GM23338 (cell line): ENCODE measurements around the gene C15orf61.

Experiments used
- EZH2 ChIP-seq: fragments of 200-600 bp; sonication (generic); IDR thresholded peaks from one replicate; pipeline ENCODE4 v1.8.0; 2017; ENCODE audit warnings: antibody characterized with exemption, mild to moderate bottlenecking, low read depth; ENCODE audit not compliant: unreplicated experiment
- POLR2AphosphoS5 ChIP-seq: IDR thresholded peaks from 2 replicates; pipeline ENCODE4 v1.6.1; 2016; ENCODE audit warnings: antibody characterized with exemption, low read depth
- STAT1 ChIP-seq: IDR thresholded peaks from one replicate; pipeline ENCODE4 v1.6.1; 2016; ENCODE audit warnings: antibody characterized with exemption; ENCODE audit not compliant: unreplicated experiment
- TF ChIP-seq, protein P1 (sequence below), 2 experiments: fragments of 200-600 bp in 1 of 2; sonication (generic) in 1 of 2; conservative IDR thresholded peaks; 2 replicates each; pipeline versions ENCODE4 v1.5.1 to v1.6.1; 2016 to 2017; ENCODE audit warnings: antibody characterized with exemption in 2 of 2, low read depth in 2 of 2, mild to moderate bottlenecking in 2 of 2, moderate library complexity in 1 of 2

DNA sequence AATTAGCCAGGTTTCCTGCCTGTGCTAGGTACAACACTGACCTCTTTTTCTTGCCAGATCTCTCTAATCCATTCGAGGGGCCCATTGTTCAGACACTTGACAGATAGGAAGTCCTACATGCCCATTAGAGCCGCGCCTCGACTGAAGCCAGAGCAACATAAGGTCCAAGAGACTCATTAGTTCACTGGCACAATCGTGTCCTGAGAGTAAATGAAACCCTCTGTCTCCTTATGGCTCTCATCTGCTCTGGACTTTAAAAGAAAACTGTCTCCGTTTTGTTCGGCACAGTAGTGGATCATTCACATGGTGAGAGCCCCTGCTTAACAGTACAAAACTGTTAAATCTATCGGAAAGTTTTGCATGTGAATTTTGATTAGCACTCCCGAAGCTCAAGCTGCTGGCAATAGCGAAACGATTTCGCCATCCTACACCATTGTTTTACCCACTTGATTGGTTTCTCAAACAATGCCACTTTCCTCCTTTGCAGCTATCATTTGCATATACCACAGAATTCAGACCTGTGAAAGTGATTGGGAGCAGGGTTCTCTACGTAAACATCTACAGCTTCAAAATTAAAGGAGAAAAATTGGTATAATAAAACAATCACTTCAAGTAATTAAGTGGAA lies 19.0 kb upstream of the C15orf61 start:
- TF ChIP-seq EZH2 (no peak), POLR2AphosphoS5 (no peak), STAT1 (no peak)
- TF ChIP-seq, protein P1, sequence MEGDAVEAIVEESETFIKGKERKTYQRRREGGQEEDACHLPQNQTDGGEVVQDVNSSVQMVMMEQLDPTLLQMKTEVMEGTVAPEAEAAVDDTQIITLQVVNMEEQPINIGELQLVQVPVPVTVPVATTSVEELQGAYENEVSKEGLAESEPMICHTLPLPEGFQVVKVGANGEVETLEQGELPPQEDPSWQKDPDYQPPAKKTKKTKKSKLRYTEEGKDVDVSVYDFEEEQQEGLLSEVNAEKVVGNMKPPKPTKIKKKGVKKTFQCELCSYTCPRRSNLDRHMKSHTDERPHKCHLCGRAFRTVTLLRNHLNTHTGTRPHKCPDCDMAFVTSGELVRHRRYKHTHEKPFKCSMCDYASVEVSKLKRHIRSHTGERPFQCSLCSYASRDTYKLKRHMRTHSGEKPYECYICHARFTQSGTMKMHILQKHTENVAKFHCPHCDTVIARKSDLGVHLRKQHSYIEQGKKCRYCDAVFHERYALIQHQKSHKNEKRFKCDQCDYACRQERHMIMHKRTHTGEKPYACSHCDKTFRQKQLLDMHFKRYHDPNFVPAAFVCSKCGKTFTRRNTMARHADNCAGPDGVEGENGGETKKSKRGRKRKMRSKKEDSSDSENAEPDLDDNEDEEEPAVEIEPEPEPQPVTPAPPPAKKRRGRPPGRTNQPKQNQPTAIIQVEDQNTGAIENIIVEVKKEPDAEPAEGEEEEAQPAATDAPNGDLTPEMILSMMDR (conservative IDR thresholded peaks at IDR 0.05; ENCODE audit: low read depth in 2 of 2): no peak
